ENCODE data around the gene SARM1.

The SARM1 gene

DNA sequence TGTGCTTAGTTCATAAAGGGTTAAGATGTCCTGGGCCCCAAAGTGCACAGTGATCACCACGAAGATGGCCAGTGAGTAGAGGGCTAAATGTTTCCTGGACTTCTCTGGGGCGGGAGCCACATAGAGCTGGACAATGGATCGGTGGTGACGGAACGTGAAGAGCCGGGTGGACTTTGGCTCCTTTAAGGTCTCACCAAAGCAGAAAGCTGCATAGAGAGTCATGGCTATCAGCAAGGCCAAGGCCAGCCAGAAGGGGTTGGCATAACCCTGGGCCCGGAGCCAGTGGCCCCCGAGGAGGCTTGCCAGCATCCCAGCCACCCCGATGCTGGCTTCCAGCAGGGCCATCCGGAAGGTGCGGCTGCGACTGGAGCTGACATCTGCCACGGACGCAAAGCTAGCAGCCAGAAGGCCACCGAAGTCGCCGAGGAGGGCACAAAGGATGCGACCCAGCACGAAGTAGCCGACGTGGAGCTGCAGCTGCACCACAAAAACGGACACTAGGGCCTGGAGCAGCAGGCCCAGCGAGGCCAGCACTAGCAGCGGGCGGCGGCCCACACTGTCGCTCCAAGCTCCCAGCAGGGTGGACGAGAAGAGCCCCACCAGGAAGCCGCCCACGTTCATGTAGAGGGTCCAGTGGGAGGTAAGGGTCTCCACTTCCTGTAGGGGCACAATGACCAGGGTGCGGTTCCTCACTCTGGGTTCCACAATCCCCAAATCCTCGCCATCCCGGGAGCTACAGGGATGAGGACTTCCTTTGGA, 33.5 kb downstream of the SARM1 start:
- peak overlapping the region; percentile 61 for H3K4me3 ChIP-seq (replicated peaks; ENCODE audit: low read depth, low read length)
- TF ChIP-seq, protein P1, sequence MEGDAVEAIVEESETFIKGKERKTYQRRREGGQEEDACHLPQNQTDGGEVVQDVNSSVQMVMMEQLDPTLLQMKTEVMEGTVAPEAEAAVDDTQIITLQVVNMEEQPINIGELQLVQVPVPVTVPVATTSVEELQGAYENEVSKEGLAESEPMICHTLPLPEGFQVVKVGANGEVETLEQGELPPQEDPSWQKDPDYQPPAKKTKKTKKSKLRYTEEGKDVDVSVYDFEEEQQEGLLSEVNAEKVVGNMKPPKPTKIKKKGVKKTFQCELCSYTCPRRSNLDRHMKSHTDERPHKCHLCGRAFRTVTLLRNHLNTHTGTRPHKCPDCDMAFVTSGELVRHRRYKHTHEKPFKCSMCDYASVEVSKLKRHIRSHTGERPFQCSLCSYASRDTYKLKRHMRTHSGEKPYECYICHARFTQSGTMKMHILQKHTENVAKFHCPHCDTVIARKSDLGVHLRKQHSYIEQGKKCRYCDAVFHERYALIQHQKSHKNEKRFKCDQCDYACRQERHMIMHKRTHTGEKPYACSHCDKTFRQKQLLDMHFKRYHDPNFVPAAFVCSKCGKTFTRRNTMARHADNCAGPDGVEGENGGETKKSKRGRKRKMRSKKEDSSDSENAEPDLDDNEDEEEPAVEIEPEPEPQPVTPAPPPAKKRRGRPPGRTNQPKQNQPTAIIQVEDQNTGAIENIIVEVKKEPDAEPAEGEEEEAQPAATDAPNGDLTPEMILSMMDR (IDR thresholded peaks at IDR 0.05; ENCODE audit: low read length, missing control alignments), result no peak

DNA sequence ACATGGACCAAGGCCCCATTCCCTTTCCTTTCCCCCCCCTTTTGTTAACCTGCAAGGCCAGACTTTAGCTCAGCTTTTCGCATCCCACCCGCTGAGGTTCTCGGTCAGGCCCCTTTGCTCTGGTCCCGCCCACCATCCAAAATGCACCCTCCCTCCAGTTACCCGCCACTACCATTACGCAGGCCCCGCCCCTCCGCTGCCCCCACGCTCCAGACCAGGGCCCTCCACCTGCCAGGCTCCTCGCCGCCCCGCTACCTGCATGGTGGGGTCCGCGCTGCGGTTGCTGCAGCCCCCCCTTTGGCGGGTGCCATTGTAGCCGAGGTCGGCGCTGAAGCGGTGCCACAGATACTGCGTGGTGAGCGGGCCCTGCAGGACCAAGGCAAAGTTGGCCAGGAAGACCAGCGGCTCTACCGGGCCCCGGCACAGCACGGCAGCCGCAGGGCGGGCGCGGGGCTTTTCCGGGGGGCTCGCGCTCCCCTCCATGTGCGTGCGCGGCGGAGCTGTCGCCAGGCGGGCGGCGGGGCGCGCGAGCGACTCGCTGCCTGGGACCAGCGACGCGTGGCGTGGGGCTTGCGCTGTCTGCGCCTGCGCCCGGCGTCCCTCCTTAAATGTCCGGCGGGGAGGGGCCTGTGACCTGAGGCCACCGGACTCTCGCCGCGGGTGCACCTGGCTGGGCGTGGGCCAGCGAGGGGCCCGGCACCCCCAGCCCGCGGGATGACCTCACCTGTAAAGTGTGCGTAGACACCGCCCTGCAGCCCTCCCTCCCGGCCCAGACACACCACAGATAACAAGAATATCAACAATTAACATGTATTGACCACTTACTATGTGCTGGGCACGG, 34.4 kb downstream of the SARM1 start, which contains the start of gene SLC46A1:
Gene SLC46A1 (minus strand): TSS at position 581 of the 841 bp plus-strand sequence. CDS start 98 bp downstream, at position 483.
- H3K4me3 ChIP-seq (replicated peaks; ENCODE audit: low read depth, low read length), result peak within 1 kb of the TSS; percentile 61
- DNase-seq (ENCODE audit: low read depth), result peak; percentile 7
- TF ChIP-seq, protein P1 (IDR thresholded peaks at IDR 0.05; ENCODE audit: low read length, missing control alignments), result no peak

More for the DNA sequence above, 33.5 kb downstream of the SARM1 start:
- DNase-seq (ENCODE audit: low read depth), result no peak

DNA sequence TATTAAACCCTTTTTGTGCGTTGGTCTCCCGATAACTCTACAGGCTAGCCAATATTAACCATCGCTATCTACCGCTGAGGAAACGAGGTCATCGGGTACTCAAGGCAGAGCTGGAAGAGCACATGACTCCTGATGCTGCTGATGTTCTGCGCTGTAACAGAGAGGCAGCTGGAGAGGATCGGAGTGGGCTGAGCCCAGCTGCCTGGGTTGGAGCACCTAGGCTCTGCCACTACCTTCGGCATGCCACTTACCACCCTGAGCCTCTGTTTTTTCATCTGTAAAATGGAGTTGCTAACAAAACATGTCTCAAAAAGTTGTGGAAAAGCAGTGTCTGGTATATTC, 35.0 kb downstream of the SARM1 start:
- no peak for DNase-seq (ENCODE audit: low read depth)
- H3K4me3 ChIP-seq (replicated peaks; ENCODE audit: low read depth, low read length), result peak overlapping the region; percentile 61
- TF ChIP-seq, protein P1 (IDR thresholded peaks at IDR 0.05; ENCODE audit: low read length, missing control alignments), result no peak

DNA sequence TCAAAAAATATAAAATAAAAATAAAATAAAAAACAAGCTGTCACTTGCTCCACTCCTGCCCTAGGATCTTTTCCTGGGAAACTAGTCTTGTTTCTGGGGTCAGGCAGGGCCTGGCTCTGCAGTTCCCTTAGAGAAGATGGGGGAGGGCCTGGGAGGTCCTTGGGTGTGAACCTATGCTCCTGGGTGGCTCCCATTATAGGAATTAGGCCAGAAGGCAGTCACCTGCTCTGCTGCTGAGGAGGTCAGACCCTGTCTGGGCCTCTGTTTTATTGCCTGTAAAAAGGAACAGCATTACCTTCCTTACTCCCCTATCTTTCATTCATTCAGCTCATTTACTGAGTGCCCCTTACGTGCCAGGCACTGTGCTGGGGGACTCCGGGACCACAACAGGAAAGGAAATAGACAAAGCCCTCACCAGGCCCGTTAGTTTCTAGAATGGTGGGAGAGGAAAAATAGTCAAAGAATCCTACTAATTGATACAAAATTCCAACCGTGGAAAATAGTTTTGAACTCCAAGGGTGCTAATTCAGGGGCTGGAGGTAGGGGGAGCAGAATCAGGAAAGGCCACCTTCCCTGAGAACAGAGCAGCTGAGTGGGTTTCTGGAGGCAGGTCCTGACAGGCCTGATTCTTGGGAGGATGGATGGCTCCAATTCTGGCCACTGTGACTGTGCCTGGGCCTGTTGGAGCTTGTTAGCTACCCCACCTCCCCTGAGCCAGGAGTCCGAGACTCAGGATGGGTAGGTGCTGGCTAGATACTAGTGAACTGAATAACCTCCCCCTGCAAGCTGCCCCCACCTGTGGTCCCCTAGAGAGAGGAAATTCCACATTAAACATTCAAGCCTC, 35.9 kb downstream of the SARM1 start:
- DNase-seq (ENCODE audit: low read depth), result no peak
- no peak overlapping the region for H3K4me3 ChIP-seq (replicated peaks; ENCODE audit: low read depth, low read length)
- TF ChIP-seq, protein P1 (IDR thresholded peaks at IDR 0.05; ENCODE audit: low read length, missing control alignments), result no peak

DNA sequence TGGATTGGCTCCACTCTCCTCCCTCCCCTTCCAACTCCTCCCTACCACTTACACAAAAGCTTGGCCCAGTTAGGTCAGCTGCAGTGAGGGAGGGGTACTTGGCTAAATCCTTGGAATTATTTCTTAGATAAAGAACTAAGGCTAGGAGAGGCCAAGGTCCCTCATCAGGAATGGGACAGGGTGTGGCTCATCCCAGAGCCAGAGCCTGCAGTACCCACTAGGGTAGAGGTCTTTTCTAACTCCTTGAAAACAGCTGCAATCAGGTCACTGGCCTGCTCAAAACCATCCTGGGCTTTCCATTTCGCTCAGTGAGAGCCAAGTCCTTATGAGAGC, 36.4 kb downstream of the SARM1 start:
- no peak overlapping the region for H3K4me3 ChIP-seq (replicated peaks; ENCODE audit: low read depth, low read length)
- TF ChIP-seq, protein P1 (IDR thresholded peaks at IDR 0.05; ENCODE audit: low read length, missing control alignments), result no peak
- DNase-seq (ENCODE audit: low read depth), result no peak

DNA sequence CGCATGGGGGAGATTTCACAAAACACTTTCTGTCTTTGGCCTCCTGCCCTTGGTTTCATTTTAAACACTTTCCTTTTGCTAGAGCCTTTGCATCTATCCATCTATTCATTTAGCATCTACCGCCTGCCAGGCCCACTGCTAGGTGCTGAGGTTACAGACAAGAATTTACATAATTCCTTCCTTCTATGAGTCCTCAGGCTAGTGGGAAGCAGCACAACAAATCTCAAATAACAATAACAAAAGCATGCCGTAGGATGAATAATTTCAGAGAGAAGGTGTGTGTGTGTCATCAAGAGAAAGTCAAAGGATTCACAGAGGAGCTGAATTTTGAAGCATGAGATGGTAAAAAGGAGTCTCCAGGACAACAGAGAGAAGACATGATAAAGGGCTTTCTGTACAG, 40.6 kb downstream of the SARM1 start:
- no peak for DNase-seq (ENCODE audit: low read depth)
- TF ChIP-seq, protein P1 (IDR thresholded peaks at IDR 0.05; ENCODE audit: low read length, missing control alignments), result no peak
- H3K4me3 ChIP-seq (replicated peaks; ENCODE audit: low read depth, low read length), result no peak overlapping the region
